GM21717 (cell line): ENCODE results near the gene POFUT2.

Experiments
- ATAC-seq: cut with Tn5 transposase; IDR thresholded peaks from one replicate; pipeline ENCODE4 v1.9.1; 2021; ENCODE audit warnings: mild to moderate bottlenecking, moderate library complexity; ENCODE audit not compliant: unreplicated experiment

POFUT2 gene

DNA sequence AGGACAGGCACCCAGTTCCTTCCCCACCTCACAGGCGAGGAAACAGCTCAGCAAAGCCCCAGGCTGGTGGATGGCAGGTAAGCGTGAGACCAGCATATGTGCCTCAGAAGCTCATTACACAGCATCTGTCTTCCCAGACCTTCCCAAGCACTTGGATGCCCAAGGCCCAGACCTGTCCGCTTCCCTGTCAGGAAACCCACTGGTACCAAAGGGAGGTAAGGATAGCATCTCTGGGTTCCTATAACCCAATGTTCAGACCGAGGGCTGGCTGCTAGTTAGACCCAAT lies 3.3 kb downstream of the POFUT2 start:
- ATAC-seq = no peak

DNA sequence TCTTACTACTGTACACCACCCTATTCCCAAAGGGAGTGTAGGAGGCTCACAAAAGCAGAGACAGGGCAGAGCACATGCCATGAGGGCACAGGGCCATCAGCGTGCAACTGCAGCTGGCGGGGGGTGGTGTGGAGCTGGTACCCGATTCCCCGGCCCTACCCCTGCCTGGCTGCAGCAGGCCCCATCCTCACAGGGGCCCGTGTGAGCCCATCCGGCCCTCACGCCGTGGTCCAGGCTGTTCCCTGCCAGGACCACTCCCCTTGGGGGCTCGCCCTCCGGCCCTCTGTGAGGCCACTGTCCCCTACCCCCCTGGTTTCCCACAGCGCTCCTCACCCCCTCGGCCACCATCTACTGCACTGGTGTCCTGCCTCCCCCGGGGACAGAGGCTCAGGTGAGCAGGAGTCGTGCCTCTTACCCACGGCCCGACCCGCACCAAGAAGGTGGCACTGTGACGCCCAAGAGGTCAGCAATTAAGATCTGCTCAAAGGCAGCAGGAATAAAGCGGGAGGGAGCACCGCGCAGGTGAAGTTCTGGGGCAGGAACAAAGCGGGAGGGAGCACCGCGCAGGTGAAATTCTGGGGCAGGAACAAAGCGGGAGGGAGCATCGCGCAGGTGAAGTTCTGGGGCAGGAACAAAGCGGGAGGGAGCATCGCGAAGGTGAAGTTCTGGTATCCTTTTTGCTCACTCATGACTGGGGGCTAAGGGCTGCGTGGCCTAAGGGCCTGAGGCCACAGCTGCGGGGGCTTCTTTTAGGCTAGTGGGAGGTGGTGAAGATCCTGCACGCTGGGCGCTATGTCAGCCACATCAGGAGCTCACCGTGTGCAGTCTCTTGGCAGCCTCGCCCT lies 3.9 kb downstream of the POFUT2 start:
- ATAC-seq = no peak

DNA sequence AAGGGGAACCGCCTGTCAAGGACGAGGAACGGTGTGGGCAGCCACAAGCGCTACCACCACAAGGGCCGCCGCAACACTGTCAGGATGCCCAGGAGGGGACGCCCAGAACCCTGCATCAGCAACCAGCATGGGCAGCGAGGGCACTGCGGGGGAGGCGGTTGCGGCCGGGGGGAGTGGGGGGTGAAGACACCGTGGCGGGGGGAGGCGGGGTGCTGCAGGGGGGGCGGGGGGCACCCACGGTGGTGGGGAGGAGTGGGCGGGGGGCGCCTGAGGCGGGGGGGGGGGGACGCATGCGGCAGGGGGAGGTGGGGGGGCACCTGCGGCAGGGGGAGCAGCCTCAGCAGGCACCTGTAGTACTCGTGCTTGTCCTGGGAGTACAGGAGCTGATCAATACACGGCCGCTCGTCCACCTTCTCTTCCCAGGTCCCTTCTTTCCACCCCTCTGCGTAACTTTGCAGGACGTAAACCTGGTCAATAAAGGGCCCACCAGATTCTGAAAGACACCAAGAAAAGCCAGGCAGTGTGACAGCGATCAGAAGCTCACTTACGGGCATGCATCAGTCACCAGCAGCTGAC lies 4.6 kb downstream of the POFUT2 start:
- ATAC-seq = no peak

DNA sequence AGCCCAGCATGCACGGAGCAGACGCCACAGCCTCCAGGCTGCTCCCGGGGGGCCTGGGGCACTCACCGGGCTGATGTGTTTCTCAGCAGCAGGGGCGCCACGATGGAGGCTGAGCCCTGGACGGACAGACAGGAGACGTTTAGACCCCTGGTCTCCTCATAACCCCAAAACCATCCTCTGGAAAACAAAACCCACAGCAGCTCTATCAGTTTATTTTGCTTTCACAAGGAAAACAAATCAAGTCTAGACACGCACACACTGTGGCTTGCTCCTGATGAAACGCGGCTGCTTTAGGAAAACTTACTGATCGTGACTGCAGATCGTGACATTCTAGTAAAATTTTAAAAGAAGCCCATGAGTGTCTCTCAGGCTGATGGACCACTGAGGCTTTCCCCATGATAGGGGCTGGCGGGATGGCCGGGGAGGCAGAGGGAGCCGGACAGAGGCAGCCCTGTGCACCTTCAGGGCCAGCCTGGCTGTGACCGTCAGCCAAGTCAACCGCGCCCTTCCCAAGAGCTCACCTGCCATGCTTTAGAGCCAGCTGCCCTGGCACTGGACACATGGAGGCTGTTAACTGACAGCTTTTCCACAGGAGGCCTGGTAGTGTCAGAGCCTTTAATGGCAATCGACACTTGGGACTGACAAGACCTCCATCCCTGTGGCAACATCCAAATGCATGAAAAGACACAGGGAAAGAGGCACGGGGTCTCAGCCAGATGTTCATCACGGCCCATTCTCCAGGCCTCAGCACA lies 5.2 kb downstream of the POFUT2 start:
- no peak for ATAC-seq

DNA sequence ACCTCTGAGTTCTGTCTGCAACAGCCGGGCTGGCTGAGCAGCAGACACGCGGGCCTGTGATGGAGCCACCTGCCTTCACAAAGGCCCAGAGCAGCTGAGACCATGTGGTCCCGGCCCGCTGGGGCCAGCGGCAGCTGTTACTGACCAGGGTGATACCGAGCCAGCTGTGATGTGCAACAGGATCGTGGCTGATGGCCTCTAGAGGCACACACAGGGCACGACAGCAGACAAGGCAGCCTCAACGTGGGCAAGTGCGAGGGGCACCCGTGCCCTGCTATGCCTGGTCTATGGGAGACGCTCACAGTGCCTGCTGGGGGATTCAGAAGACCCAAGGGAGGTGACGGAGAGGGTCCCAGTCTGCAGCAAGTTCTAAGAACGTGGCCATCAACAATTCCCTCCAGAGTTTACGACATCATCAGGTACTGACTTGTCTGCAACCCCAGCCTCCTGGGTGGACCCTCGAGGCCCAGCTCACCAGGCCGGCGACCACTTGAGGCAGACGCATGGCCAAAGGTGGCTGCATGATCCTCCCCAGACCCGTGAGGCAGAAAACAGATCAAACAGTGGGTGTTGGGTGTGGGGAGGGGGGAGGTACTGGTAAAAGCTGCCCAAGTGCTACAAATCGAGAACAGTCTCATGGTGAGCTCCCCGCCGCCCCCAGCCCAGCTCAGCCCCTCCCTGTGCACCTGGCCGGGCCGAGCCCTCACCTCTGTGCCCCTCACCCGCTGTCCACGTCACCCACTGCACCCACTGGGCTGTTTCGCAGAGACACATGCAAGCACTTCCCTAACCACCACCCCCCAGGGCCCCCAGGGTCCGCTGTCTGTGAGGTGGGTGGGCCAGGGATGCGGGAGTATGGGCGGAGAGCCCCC lies 6.0 kb downstream of the POFUT2 start:
- no peak for ATAC-seq

DNA sequence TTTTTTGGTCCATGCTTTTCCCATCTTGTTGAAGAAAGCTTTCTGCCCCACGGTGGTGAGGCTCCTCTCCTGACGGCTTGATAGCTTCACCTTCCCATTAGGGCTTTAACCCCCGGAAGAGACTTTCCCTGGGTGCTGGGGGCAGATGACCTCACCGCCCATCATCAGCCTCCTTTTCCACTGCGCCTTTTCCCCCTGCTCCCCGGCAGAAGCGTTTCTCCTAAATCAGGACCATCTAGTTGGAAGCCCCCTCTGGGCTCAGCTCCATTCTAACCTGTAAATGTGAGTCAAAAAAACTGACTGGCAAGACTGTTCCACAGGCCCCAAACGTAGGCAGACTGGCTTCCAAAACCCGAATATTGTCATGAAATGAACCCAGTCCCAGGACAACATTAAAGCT lies 6.7 kb downstream of the POFUT2 start:
- no peak for ATAC-seq

DNA sequence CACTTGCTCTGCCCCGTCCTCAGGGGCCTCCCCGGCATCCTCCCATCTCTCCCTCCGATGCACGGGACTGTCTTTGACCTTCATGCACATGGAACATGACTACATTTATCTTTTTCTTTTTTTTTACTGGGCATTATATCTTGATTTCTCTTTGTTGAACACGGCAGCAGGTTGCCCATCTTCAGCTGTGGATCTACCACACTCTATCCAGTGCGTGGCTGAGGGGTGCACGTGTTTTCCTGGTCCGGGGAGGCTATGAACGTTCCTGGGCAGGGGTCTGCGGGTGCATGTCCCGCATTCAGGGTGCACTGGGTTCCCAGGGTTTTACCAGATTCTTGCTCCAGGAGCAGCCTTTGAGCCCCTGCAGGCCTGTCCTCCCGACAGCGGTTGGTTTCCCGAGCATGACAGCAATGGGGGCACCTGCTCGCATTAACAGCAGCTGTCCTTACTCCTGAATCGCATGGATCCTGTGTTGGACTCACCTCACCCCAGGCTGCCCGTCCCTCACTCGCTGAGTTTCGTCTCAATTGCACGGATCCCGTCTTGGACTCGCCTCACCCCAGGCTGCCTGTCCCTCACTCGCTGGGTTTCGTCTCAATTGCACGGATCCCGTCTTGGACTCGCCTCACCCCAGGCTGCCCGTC lies 7.4 kb downstream of the POFUT2 start:
- no peak for ATAC-seq

DNA sequence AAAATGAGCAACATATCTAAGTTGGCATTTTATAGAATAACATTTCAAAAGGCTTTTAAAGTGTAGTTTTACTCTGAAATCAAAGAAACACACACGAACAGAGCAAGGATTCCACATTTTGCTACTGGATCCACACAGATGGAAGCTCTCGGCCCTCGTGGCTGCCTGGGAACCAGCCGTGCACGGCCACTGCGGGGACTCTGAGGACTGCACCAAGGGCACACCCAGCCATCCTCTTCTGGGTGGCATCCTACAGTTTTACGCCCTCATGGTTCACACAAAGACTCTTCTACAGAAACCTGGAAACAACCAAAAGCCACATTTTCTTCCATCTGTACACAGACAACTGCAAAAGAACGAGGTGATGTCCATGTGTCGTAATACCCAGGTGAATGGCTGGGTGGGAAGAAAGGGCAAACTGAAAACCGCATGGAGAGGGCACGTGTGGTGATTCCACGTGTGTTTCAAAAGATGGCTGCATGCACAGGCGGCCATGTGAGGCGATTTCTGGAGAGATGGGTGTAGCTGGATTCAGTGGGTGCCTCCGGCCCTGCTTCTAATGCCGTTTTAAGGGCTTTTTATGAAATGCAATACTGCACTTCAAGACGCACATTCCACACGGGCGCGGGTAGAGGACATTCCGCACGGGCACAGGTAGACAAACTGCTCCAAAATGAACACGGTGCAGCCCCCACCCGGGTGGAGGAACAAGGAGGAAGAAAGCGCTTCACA lies 8.1 kb downstream of the POFUT2 start:
- ATAC-seq = no peak

DNA sequence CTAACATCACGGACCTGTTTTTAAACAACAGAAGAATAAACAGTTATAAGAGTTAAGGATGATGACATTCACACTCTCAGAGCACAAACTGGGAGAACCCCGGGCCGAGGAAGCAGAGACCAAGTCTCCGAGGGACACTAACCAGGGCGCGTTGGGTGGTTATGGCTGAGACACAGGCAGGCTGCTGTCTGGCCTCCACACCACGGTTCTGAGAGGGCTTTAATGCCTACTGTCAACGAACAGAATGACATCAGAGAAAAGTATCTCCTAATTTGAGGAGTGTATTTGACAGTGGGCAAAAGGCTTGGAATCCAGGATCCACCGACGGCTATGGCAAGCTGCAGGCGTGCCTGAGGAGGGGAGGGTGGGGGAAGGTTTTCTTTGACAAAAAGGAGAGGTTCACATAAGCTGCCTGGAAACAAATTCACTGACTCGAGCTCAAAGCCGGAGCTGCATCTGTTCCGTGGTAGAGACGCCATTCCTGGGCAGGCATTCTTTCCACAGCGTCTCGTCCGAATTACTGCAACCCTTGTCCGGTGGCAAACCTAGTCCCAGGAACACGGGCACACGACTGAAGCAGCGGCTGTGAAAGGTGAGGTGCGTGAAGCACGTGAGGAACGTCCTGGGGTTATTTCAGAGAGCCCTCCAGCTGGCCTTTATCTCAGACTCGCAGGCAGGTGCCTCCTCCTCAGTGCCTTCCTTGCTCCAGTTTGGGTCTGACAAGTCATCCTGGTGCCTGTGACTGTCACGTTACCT lies 9.4 kb downstream of the POFUT2 start:
- ATAC-seq = no peak

DNA sequence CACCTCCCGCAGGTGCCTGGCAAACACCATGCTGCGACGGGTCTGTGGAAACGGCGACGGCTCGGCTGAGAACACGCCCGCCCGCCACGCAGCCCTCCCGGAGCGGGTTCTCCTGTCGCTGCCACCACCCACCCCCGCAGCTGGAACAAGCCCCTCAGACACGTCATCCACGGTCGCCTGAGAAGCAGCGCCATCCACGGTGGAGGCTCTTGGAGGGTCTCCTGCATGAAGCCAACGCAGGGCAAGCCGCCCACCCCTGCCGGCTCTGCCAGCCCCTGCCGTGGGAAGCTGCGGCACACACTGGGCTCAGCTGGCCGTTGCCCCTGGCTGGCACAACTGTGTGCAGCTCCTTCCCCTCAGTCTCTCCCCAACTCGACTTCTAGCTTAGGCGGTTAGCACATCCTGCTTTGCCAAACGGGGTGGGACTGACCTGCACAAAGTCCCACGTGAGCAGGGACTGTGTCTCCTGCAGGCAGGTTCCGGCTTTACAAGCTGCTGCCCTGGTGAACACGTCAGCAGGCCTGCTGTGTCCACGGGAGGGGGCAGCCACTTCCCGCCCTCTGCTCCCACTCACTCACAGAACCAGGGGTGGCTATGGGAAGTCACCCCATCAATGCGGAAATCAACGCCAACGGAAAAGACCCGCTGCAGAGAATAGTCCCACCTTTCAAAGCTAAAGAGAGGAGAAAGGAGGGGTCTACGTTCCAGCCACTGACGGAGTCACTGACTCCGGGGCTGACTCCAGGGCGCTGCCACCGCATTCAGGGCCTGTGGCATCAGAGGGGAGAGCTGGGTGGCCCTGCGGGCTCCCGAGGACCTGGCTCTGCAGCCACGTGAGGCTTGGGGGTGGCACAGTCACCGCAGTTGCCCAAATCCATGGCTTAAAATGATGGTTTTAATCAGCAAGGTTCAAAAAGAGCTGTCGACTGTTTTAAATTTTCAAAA lies 10.3 kb downstream of the POFUT2 start:
- ATAC-seq = no peak

DNA sequence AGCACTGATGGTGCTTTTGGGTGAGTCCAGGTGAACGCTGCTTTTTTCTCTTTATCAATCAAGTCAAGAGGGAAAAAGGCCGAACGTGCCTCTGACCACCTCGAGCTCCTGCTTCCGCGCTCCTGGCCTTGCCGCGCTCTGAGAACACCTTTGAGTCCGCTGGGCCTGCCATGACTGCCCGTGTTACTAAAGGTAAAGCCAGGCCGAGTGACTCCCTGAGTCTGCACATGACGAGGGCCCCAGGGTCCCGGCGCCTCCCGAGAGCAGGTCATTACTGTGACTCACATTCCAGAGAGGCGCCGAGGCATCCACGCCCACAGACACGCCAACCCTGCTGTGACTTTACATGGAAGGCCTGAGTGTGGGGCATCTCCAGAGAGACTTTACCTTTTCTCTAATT lies 11.1 kb downstream of the POFUT2 start:
- no peak for ATAC-seq

DNA sequence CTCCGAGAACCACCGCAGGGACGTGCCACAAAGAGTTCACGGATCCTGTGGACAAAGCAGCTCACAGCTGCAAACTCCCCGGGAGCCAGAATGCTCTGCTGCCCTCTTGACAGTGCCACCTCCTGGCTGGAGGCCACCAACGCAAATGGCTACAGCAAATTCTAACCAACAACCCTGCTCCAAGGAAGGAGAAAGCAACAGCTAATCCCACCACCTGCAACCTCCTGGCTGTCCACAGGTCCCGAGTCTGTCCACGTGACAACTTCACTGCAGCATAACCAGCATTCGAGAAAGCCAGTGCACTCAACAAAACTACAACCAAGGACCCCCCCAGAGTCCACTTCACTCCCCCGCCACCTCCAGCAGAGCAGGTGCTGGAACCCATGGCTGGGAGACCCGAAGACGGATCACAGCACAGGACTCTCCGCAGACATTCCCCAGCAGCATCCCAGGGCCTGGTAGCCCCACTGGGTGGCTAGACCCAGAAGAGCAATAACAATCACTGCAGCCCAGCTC lies 17.3 kb downstream of the POFUT2 start:
- no peak for ATAC-seq

DNA sequence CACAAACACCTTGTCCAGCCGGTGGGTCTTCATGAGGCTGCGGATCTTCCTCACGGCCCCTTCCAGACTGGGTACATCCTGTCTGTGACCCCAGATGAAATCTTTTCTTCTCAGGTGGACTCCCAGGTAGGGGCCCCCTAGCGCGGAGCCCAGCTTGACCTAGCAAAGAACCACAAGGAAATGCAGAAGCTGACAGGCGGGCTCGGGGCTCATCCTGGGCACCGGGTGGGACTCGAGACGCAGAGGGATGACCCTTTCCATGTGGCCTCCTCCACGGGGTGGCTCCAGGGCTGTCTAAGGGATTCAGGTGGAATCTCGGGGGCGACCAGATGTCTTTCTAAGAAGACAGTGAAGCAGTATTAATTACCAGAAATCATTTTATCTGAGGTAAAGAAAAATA lies 17.8 kb downstream of the POFUT2 start:
- no peak for ATAC-seq

DNA sequence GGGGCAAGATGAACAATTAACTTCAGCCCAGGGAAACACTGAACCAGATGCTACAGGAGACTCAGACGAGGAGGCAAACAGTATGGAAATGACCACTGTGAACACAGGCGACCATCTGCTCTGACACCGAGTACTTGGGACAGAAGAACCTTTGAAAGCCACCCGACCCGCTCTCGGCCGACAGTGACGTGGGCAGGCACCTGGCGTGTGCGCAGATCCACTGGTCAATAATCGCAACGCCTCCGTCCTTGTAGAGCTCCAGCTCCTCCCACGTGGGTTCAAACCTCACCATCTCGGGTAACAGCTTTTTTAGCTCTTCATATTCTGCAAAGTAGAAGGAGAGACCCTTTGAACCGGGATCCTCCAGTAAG lies 20.3 kb downstream of the POFUT2 start:
- no peak for ATAC-seq

DNA sequence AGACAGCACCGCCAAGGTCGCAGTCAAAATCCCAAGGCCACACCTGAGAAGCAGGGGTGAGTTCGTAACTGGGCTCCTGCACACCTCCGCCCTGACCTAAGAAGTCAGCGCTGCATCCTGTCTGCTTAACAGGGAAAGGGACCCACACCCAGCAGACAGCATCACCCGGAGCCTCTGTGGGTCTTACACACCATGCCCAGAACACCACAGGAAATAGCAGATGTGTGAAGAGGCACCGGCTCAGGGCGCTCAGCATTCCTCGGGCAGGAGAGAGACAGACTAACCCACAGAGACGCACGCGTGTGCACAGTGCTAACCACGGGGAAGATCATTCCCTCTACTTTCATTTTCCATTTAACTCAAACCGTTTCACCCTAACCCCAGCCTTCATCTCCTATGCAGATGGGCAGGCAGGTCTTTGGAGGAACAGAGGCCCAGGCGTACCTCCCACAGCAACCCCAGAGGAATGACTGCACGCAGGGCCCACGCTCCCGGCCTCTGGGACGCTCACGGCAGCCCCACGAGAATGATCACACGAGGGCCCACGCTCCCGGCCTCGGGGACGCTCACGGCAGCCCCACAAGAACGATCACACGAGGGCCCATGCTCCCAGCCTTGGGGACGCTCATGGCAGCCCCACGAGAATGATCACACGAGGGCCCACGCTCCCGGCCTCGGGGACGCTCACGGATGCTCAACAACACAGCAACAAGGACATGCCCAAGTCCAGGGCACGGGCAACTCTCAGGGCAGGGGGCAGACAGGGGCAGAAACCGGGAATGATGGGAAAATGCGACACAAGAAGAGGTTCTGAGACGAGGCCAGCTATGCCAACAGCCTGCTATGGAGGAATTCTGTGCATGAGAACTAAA lies 20.9 kb downstream of the POFUT2 start:
- ATAC-seq = no peak

DNA sequence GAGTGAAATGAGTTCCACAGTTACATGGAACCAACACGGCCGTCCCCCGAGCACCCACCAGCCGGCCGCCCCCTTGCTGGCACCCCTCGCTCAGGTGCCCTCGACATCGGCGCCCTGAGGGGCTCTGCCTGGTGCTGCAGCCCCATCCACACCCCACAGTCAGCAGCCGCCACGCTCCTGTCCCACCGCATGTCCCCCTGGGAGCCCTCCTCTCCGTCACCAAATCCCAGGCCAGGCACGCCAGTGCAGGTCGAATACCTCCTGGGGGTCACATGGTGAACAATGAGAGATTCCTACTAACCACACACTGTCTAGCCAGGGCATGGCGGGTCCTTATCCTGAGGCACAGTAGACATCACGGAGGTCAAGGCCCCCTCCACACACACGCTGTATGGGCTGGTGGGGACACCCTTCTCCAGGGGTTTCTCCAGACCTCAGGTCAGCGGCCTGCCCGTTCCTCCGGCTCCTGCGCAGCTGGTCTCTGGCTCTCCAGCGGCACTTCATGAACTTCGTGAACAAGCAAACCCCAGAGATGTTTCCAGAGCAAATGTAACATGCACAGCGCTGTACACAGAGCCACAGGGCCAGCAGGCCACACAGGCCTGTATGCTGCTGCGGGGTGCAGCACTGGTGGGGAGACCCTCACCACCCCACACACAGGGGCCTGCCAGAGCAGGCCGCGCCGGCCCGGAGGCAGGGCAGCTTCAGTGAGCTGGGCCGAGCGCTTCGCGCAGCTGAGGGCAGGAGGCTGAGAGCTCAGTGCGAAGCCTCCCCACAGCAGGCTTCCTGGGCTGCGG lies 21.8 kb downstream of the POFUT2 start:
- no peak for ATAC-seq
